Measurements from ENCODE around the gene ZNF12.

DNA sequence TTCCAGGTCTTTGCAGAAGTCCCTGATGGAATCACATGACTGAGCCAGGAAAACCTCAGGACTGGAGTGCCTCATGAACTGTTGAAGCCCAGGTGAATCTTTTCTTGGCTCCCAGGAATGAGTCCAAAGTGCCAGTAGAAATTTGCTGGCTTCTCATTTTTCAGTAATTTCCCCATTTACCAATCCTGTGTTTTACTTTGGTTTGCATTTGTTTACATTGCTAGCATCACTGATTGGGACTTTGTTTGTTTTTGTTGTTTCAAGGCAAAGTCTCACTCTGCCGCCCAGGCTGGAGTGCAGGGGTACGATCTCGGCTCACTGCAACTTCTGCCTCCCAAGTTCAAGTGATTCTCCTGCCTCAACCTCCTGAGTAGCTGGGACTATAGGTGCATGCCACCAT, 1.6 kb upstream of the ZNF12 start:
- no peak for TF ChIP-seq EZH2phosphoT487 (IDR thresholded peaks at IDR 0.05; ENCODE audit: borderline replicate concordance, low read depth)
- no peak for TF ChIP-seq TEAD4 (IDR thresholded peaks at IDR 0.05; ENCODE audit: borderline replicate concordance, insufficient read depth)
- TF ChIP-seq, protein P1, sequence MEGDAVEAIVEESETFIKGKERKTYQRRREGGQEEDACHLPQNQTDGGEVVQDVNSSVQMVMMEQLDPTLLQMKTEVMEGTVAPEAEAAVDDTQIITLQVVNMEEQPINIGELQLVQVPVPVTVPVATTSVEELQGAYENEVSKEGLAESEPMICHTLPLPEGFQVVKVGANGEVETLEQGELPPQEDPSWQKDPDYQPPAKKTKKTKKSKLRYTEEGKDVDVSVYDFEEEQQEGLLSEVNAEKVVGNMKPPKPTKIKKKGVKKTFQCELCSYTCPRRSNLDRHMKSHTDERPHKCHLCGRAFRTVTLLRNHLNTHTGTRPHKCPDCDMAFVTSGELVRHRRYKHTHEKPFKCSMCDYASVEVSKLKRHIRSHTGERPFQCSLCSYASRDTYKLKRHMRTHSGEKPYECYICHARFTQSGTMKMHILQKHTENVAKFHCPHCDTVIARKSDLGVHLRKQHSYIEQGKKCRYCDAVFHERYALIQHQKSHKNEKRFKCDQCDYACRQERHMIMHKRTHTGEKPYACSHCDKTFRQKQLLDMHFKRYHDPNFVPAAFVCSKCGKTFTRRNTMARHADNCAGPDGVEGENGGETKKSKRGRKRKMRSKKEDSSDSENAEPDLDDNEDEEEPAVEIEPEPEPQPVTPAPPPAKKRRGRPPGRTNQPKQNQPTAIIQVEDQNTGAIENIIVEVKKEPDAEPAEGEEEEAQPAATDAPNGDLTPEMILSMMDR (IDR thresholded peaks at IDR 0.05): no peak
- no peak for TF ChIP-seq JUND (IDR thresholded peaks at IDR 0.05)
- TF ChIP-seq, protein P2, sequence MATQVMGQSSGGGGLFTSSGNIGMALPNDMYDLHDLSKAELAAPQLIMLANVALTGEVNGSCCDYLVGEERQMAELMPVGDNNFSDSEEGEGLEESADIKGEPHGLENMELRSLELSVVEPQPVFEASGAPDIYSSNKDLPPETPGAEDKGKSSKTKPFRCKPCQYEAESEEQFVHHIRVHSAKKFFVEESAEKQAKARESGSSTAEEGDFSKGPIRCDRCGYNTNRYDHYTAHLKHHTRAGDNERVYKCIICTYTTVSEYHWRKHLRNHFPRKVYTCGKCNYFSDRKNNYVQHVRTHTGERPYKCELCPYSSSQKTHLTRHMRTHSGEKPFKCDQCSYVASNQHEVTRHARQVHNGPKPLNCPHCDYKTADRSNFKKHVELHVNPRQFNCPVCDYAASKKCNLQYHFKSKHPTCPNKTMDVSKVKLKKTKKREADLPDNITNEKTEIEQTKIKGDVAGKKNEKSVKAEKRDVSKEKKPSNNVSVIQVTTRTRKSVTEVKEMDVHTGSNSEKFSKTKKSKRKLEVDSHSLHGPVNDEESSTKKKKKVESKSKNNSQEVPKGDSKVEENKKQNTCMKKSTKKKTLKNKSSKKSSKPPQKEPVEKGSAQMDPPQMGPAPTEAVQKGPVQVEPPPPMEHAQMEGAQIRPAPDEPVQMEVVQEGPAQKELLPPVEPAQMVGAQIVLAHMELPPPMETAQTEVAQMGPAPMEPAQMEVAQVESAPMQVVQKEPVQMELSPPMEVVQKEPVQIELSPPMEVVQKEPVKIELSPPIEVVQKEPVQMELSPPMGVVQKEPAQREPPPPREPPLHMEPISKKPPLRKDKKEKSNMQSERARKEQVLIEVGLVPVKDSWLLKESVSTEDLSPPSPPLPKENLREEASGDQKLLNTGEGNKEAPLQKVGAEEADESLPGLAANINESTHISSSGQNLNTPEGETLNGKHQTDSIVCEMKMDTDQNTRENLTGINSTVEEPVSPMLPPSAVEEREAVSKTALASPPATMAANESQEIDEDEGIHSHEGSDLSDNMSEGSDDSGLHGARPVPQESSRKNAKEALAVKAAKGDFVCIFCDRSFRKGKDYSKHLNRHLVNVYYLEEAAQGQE (IDR thresholded peaks at IDR 0.05; ENCODE audit: low read depth, low read length): no peak
- TF ChIP-seq FOSL2 (IDR thresholded peaks at IDR 0.05; ENCODE audit: borderline replicate concordance, low read depth): no peak
- TF ChIP-seq, protein P3, sequence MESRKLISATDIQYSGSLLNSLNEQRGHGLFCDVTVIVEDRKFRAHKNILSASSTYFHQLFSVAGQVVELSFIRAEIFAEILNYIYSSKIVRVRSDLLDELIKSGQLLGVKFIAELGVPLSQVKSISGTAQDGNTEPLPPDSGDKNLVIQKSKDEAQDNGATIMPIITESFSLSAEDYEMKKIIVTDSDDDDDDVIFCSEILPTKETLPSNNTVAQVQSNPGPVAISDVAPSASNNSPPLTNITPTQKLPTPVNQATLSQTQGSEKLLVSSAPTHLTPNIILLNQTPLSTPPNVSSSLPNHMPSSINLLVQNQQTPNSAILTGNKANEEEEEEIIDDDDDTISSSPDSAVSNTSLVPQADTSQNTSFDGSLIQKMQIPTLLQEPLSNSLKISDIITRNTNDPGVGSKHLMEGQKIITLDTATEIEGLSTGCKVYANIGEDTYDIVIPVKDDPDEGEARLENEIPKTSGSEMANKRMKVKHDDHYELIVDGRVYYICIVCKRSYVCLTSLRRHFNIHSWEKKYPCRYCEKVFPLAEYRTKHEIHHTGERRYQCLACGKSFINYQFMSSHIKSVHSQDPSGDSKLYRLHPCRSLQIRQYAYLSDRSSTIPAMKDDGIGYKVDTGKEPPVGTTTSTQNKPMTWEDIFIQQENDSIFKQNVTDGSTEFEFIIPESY (IDR thresholded peaks at IDR 0.05; ENCODE audit: borderline replicate concordance, low read depth): no peak
- TF ChIP-seq, protein P4, sequence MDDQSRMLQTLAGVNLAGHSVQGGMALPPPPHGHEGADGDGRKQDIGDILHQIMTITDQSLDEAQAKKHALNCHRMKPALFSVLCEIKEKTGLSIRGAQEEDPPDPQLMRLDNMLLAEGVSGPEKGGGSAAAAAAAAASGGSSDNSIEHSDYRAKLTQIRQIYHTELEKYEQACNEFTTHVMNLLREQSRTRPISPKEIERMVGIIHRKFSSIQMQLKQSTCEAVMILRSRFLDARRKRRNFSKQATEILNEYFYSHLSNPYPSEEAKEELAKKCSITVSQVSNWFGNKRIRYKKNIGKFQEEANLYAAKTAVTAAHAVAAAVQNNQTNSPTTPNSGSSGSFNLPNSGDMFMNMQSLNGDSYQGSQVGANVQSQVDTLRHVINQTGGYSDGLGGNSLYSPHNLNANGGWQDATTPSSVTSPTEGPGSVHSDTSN (IDR thresholded peaks at IDR 0.05): no peak
- no peak for TF ChIP-seq EP300 (IDR thresholded peaks at IDR 0.05; ENCODE audit: borderline replicate concordance in 1 of 2, low read depth in 1 of 2, low read length in 1 of 2)
